GM19025 (cell line): ENCODE data around the gene IGF2BP3.
A peak's percentile ranks its signal among the peaks of the same experiment; 100 is the strongest.
"Not testable (repeated sequence)": the region's sequence is repeated elsewhere in the genome, so short reads cannot be mapped to it uniquely, and the experiment has no call there.

Experiments
- ATAC-seq: cut with Tn5 transposase; IDR thresholded peaks from one replicate; pipeline ENCODE4 v1.9.1; 2021; ENCODE audit warnings: mild to moderate bottlenecking, low read depth, moderate library complexity; ENCODE audit not compliant: unreplicated experiment

Gene IGF2BP3

DNA sequence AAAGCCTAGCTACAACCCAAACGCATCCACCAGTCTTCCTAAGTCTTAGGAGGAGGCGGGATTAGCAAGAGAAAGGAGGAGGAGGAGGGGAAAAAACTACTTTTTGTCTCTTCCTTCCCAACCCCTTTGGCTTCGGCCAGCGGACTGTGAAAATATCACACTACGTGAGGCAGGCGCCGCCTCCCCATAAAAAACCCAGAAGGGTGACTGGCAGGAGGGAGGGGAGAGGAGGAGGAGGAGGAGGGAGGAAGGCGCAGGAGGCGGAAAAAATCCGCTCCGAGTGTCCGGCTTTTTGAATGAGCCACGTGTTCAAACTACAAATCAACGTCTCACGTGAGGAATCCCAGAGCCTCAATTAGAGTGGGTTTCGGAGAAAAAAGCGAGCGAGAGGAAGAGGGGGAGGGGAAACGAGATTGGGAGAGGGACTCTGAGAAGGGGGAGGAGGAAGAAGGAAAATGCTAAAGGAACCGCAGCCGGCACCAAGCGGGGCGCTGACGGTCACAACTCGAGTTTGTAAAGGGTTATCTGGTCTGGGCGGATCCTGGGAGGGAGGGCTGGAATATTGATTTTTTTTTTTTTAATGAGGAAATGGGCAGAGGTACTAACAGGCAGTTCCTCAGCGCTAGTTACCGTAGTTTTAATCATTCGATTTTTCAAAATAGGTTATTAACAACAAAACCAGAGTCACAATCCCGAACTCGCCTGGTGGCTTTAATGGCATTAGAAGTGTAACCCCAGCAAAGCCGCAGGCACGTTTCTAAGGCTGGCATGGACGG lies at the start of gene IGF2BP3:
Gene IGF2BP3, minus strand, starts transcription at position 162 of the 776 bp plus-strand sequence. CDS start 381 bp downstream, outside the sequence.
- ATAC-seq, result no peak

- no peak for ATAC-seq
These were observed 44.5 kb upstream of the IGF2BP3 start for GRCh38 chr7:23514755-23515154.

- not testable (repeated sequence) for ATAC-seq
These were observed 43.5 kb upstream of the IGF2BP3 start for GRCh38 chr7:23513746-23514145.

GRCh38 chr7:23494009-23494408 lies 23.7 kb upstream of the IGF2BP3 start:
- no peak for ATAC-seq

GRCh38 chr7:23491502-23491901 lies 21.2 kb upstream of the IGF2BP3 start:
- no peak for ATAC-seq

DNA sequence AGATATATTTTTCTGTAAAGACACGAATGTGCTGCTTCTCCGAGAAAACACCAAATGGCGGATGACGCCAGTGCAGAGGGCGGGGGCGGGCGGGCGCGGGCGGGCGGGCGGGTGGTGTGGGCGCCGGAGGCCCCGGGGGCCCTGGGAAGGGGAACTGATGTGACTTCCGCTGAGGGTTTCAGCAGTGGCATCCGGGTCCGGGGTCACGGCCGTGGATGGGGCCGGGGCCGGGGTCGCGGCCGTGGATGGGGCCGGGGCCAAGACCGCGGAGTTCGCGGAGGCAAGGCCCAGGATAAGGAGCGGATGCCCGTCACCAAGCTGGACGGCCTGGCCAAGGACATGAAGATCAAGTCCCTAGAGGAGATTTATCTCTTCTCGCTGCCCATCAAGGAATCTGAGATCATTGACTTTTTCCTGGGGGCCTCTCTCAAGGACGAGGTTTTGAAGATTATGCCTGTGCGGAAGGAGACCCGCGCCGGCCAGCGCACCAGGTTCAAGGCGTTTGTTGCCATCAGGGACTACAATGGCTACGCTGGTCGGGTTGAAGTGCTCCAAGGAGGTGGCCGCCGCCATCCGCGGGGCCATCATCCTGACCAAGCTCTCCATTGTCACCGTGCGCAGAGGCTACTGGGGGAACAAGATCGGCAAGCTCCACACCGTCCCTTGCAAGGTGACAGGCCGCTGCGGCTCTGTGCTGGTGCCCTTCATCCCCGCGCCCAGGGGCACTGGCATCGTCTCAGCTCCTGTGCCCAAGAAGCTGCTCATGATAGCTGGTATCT lies 20.3 kb upstream of the IGF2BP3 start:
- peak; percentile 61 for ATAC-seq

DNA sequence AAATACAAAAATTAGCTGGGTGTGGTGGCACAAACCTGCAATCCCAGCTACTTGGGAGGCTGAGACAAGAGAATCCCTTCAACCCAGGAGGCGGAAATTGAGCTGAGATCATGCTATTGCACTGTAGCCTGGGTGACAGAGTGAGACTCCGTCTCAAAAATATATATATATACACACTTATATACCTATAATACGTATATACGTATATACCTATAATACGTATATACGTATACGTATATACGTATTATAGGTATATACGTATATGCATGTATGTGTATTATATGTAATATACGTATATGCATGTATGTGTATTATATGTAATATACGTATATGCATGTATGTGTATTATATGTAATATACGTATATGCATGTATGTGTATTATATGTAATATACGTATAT lies 18.4 kb upstream of the IGF2BP3 start:
- ATAC-seq, result not testable (repeated sequence)

DNA sequence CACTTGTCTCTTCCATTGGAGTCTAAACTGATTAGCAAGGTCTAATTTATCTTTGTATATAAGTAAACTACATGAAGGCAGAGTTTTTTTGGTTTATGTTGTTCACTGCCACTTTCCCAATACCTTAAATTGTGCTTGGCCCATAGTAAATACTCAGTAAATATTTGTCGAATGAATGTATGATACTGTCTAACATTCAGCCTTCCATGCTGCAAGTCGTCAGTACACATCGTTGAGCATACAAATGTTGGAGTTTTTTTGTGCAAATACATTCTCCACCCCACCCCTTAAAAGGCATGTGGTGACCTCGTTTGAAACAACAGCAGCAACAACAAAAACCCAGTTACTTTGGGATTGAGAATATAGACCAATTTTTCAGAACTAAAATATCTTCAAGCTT lies 17.4 kb upstream of the IGF2BP3 start:
- ATAC-seq, result no peak

GRCh38 chr7:23486002-23486773 lies 15.9 kb upstream of the IGF2BP3 start:
- no peak for ATAC-seq

DNA sequence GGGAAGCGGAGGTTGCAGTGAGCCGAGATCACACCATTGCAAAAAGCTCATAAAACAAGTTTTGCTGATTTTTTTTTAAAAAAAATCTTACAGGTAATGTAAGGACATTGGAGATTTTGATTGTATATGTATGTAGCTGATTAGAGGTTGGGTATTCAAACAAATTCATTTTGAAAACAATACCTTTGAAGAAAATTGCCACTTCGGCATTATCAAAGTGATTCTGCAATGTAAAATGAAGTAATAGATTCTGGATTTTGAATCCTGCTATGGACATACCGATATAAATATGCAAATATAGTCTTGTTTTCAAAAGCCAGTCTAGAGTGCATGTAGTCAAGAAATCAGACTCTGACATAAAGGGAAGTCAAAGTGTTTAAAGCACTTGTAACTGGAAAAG lies 12.4 kb upstream of the IGF2BP3 start:
- no peak for ATAC-seq

DNA sequence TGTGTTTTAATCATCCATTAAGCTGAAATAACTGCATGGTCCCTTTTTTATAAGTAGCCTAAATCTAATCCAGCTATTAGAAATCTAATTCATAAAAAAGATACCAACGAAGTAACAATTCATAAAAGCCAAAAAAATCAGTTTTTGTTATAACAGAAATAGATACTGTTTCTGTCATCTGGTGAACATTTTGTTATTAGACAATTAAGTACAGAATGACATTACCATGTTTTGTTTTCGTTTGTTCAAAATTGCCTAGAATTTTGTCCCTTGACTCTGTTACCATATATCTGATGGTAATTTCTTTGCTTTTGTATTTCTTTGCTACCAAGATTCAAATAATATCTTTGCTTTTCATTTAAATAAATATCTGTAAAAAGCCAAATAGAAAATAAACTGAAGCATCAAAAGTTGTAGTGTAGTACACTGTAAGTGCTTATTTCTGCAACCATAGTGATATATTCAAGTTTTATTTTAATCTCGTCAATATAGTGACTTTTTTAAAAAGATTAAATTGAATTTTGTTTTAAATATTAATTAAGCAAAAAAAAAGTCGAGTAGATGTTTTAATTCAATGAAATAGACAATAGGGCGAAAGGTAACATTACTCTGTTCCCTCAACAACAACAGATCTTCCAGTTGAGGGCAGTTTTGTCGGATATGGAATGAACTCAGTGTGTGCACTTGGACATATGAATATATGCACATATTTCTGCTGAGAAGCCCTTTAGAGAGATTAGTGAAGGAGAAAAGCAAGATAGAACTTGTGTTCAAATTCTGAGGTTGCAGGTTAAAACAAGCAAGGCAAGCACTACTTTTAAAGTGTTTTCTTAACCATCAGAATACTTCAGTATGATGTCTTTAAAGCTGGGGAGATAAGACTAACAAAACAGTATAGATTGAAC lies 7.9 kb upstream of the IGF2BP3 start:
- ATAC-seq, result no peak

DNA sequence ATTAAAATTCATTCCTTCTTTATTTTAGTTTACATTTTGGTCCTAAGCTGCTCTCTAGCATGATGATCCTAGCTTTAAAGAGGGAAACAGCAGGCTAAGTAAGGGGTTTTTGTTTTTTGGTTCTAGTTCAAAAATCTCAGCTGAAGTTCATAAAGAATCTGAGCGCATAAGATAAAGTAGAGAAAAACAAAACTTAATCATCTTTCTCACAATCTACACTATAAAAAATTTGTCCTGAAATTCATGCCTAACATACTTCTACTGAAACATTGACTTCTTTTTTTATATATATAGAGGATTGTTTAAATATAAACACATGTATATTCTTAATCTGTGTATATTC lies 6.8 kb upstream of the IGF2BP3 start:
- ATAC-seq, result no peak

GRCh38 chr7:23476286-23477156 lies 6.2 kb upstream of the IGF2BP3 start:
- ATAC-seq, result no peak

DNA sequence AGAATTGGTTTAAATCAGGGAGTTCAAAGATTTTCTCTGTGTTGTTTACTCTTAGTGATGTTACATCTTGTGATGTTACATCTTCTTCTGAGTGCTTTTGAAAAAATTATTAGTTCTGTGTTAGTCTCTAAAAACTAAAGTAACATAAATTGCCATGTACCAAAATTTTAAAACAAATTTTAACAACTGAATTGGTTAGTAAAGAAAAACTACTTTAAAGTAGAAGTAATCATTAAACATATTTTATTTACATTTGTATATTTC lies 5.2 kb upstream of the IGF2BP3 start:
- ATAC-seq, result no peak

GRCh38 chr7:23474829-23475575 lies 4.7 kb upstream of the IGF2BP3 start:
- ATAC-seq, result no peak

GRCh38 chr7:23474094-23474828 lies 4.0 kb upstream of the IGF2BP3 start:
- ATAC-seq, result peak; percentile 73

- no peak for ATAC-seq
These were observed 3.5 kb upstream of the IGF2BP3 start for GRCh38 chr7:23473844-23474093.
